Adrenal gland (tissue), 12 donors: Measurements from ENCODE around the gene FCN2. TPM values are rescaled to one million over a fixed set of nuclear protein-coding genes. Genes with fewer than 3 reads are reported as not detected.

Experiments used
- DNase-seq, 7 donors: peaks; one replicate each; pipeline ENCODE4 v3.0.0-alpha.2; 2019 to 2020
- H3K27ac ChIP-seq, 5 donors: fragments of 200-600 bp; sonication (generic) in 4 of 5; 1 replicate in 3 of 5; 2 replicates in 2 of 5; pipeline versions ENCODE4 v1.5.1 to v1.8.0; 2016 to 2020; ENCODE audit warnings: mild to moderate bottlenecking in 1 of 5
- H3K27me3 ChIP-seq: fragments of 200-600 bp; 2 replicates; pipeline ENCODE4 v1.8.0; 2021
- H3K36me3 ChIP-seq, 2 donors: fragments of 200-600 bp; replicated peaks in 1 of 2; 1 replicate in 1 of 2; 2 replicates in 1 of 2; pipeline versions ENCODE4 v1.5.1 to v1.8.0; 2018 to 2022
- H3K4me1 ChIP-seq, 2 donors: fragments of 200-600 bp; replicated peaks in 1 of 2; 1 replicate in 1 of 2; 2 replicates in 1 of 2; pipeline versions ENCODE4 v1.5.1 to v1.8.0; 2018 to 2021
- H3K4me3 ChIP-seq, 4 donors: fragments of 200-600 bp; sonication (generic) in 3 of 4; one replicate each; pipeline ENCODE4 v1.5.1; 2016 to 2018
- H3K9me3 ChIP-seq, 3 donors: fragments of 200-600 bp; sonication (generic) in 1 of 3; replicated peaks in 1 of 3; 1 replicate in 2 of 3; 2 replicates in 1 of 3; pipeline versions ENCODE4 v1.5.1 to v1.8.0; 2016 to 2021
- POLR2A ChIP-seq, 2 donors: fragments of 450-650 bp; IDR thresholded peaks; one replicate each; pipeline ENCODE4 v1.6.1; 2017; ENCODE audit warnings: antibody characterized with exemption in 2 of 2, mild to moderate bottlenecking in 2 of 2, moderate library complexity in 1 of 2
- WGBS, 4 donors: extraction: QIAGEN DNeasy Blood & Tissue Kit in 2 of 4; methylation state at CpG; one replicate each; pipeline versions ENCODE4 v1.1.5 to v1.1.7; 2013 to 2017; 5-methylcytosine and 5-hydroxymethylcytosine counted together
- intact Hi-C, 2 donors: fragments of 100-400 bp; cut with DNase I; formaldehyde crosslinking; loops; one replicate each; pipeline versions ENCODE4 v1.14.1 to v1.15.0; 2022 to 2023
- polyA plus RNA-seq, 3 donors: library from polyadenylated mRNA; stranded (reverse); fragments of 200-250 nt in 2 of 3; fragments of 350-450 nt in 1 of 3; fragmentation: Illumina TruSeq in 1 of 3; extraction: RNeasy Lipid Tissue Mini Kit (QIAGEN cat#74804) in 1 of 3; gene quantifications; one replicate each; pipeline ENCODE4 v1.2.3, GENCODE V29; 2013 to 2014
- total RNA-seq, 9 donors: library from RNA; depleted of rRNA in 4 of 9; stranded (reverse); fragments of >200 nt in 4 of 9; fragments of 120-200 nt in 1 of 9; fragmentation: NEBNext Ultra II Directional in 1 of 9; extraction: Animal tissue kit (Norgen Biotek cat#: 25700) in 1 of 9; gene quantifications; one replicate each; pipeline versions ENCODE4 v1.1.0 to v1.2.4, GENCODE V29; 2013 to 2023
- TF ChIP-seq, protein P1 (sequence below), 6 experiments: fragments of 450-650 bp in 4 of 6; fragments of 200-600 bp in 2 of 6; sonication (generic) in 1 of 6; IDR thresholded peaks; 1 replicate in 5 of 6; 2 replicates in 1 of 6; pipeline versions ENCODE4 v1.5.1 to v1.8.0; 2016 to 2021; ENCODE audit warnings: antibody characterized with exemption in 6 of 6, mild to moderate bottlenecking in 2 of 6, moderate library complexity in 1 of 6
- donor health status: healthy with polysubstance abuse.
- donor health status: Bipolar disorder and iron deficiency.
- donor health status: DM: yes; HTN: yes; CAD: no.
- donor health status: DM: no; HTN: no; CAD: no.
- donor health status: DM: no; HTN: no; CAD: no.
- donor health status: DM: yes; HTN: yes; CAD: no.

The FCN2 gene
- total and polyA plus RNA-seq, 12 donors = 6.7 to 99.6 (median 31.2) TPM

DNA sequence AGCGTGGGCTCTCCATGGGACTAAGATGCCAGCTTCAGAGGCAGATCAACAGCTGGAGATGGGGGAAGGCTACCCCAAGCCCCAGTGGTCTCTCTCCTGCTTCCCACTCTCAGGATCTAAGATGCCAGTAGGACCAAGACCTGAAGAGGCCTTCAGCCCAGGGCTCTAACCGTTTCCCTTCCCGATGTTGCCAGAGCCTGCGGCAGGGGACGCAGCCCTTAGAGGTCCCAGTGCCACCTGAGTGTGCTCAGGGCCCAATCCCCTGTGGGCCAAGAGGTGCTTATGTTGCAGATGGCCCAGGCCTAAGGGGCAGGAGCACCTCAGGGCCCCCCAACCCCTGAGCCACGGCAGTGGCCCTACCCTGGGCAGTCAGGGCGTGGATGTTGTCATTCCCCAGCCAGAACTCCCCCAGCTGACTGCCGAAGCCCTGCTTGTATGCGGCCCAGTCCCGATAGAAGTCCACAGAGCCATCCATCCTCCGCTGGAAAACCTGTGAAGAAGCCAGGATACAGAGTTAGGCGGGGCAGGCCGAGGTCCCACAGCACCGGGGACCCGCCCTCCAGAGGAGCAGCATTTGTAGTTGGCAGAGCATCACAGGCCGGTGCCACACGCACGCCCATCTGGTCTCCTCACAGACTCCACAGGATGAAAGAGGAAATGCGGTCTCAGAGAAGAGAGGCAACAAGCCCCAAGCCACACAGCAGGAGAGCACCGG, 31.7 kb downstream of the FCN2 start:
- no peaks in the 10 kb centered on the region for H3K27me3 ChIP-seq
- no peaks in the 10 kb centered on the region for H3K36me3 ChIP-seq
- intact Hi-C loops = no loop called here
- DNase-seq = peak in 2 of 7 donors; percentile 9 to 25
- no peaks in the 10 kb centered on the region for H3K9me3 ChIP-seq
- H3K4me3 ChIP-seq = no peak overlapping the region
- no peaks in the 10 kb centered on the region for H3K4me1 ChIP-seq
- WGBS, 4 donors = 83 to 92% (median 90%) methylated on average over 1 to 20 of the region's 20 CpGs
- TF ChIP-seq POLR2A (IDR thresholded peaks at IDR 0.05) = no peak
- TF ChIP-seq, protein P1, sequence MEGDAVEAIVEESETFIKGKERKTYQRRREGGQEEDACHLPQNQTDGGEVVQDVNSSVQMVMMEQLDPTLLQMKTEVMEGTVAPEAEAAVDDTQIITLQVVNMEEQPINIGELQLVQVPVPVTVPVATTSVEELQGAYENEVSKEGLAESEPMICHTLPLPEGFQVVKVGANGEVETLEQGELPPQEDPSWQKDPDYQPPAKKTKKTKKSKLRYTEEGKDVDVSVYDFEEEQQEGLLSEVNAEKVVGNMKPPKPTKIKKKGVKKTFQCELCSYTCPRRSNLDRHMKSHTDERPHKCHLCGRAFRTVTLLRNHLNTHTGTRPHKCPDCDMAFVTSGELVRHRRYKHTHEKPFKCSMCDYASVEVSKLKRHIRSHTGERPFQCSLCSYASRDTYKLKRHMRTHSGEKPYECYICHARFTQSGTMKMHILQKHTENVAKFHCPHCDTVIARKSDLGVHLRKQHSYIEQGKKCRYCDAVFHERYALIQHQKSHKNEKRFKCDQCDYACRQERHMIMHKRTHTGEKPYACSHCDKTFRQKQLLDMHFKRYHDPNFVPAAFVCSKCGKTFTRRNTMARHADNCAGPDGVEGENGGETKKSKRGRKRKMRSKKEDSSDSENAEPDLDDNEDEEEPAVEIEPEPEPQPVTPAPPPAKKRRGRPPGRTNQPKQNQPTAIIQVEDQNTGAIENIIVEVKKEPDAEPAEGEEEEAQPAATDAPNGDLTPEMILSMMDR (IDR thresholded peaks at IDR 0.05) = no peak
- no peak overlapping the region for H3K27ac ChIP-seq

DNA sequence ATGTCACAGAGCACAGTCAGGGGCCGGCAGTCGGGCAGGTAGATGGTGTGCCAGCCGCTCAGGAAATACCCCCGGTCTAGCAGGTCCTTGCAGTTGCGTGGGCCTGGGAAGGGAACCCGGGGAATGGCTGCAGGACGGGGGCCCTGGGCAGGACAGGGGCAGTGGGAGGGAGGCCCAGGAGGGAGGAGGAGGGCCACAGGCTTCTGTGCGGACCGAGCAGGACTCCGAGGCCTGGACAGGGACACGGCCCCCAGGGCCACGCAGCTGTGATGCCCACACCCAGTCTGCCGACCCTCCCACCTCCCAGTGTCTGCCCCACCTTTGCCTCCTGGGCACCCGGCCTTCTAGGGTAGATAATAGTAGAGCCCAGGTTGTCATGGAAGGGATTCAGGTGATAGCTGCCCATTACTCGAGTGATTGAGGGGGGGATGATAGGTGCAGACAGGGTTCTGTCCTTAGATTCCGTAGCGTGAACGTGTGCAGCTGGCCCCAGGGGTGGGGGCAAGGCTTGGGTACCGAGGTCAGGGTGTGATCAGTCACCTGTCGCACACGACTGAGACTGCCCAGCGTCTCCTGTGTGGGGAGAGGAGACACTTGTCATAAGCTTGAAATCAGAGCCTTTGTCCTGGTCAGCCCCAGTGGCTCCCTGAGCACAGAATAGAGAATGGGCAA, 32.6 kb downstream of the FCN2 start:
- intact Hi-C loops = no loop called here
- Histone ChIP-seq H3K36me3 (no peaks in the 10 kb centered on the region), H3K9me3 (no peaks in the 10 kb centered on the region), H3K27me3 (no peaks in the 10 kb centered on the region), H3K27ac (no peak overlapping the region), H3K4me1 (no peaks in the 10 kb centered on the region), H3K4me3 (no peak overlapping the region)
- TF ChIP-seq, protein P1 (IDR thresholded peaks at IDR 0.05) = no peak
- TF ChIP-seq POLR2A (IDR thresholded peaks at IDR 0.05) = no peak
- peak in 3 of 7 donors; percentile 4 to 20 (median 10) for DNase-seq
- WGBS, 4 donors = 91 to 93% (median 91%) methylated on average over 14 to 22 of the region's 22 CpGs

DNA sequence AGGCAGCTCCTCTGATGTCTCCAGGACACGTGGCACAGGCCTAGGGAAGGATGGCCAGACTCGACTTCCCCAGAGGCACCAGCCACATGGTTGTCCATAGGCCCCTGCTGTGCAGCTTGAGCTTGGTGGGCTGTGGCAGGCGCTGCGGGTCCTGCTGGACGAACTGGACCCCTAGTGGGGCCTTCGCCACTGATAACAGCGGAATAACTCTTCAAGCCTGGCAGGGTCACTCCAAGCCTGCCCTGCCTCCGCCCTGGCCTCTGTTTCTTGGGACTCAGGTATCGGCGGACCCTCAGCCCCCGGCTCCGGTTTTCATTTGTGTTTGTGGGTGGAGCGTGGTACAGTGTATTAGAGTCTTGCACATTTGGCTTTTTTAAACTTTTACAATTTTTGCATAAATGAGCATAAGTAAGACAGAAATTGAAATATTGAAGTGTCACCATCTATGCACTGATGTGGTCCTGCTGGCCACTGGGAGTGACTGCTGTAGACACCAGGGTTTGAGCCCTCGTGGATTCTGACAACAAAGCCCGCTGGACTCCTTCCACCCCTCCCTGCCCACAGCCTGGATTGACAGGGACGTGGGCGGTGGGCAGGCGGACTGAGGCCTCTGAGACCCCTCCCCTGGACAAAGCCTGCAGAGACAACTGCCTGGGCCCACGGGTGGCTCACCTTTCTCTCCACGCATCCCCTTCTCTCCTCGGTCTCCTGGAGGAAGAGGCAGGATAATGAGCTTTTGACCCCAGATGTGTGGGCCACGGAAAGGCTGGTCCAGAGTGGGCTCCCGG, 33.3 kb downstream of the FCN2 start:
- TF ChIP-seq, protein P1 (IDR thresholded peaks at IDR 0.05) = no peak
- no peak for TF ChIP-seq POLR2A (IDR thresholded peaks at IDR 0.05)
- Histone ChIP-seq H3K36me3 (no peaks in the 10 kb centered on the region), H3K4me1 (no peaks in the 10 kb centered on the region), H3K27ac (no peak overlapping the region), H3K27me3 (no peaks in the 10 kb centered on the region), H3K4me3 (no peak overlapping the region), H3K9me3 (no peaks in the 10 kb centered on the region)
- intact Hi-C loops = no loop called here
- 86 to 98% (median 86%) methylated on average over 14 to 23 of the region's 23 CpGs for WGBS, 4 donors
- DNase-seq = peak in 2 of 7 donors; percentile 11 to 23

DNA sequence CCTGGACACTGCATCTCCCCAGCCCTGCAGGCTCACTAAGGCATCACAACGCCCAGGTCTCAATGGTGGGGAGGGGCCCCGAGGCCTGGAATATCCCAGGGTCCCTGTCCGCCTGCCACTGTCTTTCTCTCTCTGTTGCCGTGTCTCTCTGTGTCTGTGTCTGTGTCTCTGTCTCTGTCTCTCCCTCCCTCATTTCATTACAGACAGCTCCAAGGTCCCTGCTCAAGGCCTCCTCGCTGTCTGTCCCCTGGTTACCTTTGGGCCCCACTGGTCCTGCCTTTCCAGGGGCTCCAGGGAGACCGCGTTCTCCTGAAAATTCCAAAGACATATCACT, 33.9 kb downstream of the FCN2 start:
- intact Hi-C loops = no loop called here
- TF ChIP-seq, protein P1 (IDR thresholded peaks at IDR 0.05) = no peak

More for the DNA sequence above, 33.9 kb downstream of the FCN2 start:
- peak in 2 of 7 donors; percentile 4 to 25 for DNase-seq
- WGBS, 4 donors = 50 to 57% (median 53%) methylated on average over 7 of the region's 7 CpGs
- H3K4me3 ChIP-seq = no peak overlapping the region
- H3K36me3 ChIP-seq = no peaks in the 10 kb centered on the region
- H3K4me1 ChIP-seq = no peaks in the 10 kb centered on the region
- H3K27me3 ChIP-seq = no peaks in the 10 kb centered on the region
- H3K9me3 ChIP-seq = peaks cover 0 to 2% (median 0%) of the 10 kb centered on the region in 3 donors
- no peak overlapping the region for H3K27ac ChIP-seq
